Keratinocyte (primary cell): ENCODE data around the gene ROBO4. TPM values are rescaled to one million over a fixed set of nuclear protein-coding genes. Genes with fewer than 3 reads are reported as not detected.

Experiments
- DNase-seq: peaks from one replicate; pipeline ENCODE4 v3.0.0-alpha.2; 2011; ENCODE audit warnings: low read depth, missing footprints, low spot score
- FAIRE-seq: peaks from 2 replicates; lab custom pipeline; 2011; peaks lifted over from hg19 to GRCh38; lab: Jason Lieb, UNC
- H2AFZ ChIP-seq: 2 replicates; pipeline ENCODE4 v1.6.0; 2012; ENCODE audit warnings: low read length, control low read depth, inconsistent platforms; ENCODE audit not compliant: control insufficient read depth
- H3K27ac ChIP-seq: 2 replicates; pipeline ENCODE4 v1.5.1; 2011; ENCODE audit warnings: low read length; ENCODE audit not compliant: control insufficient read depth, insufficient read depth
- H3K27me3 ChIP-seq: 3 replicates; pipeline ENCODE4 v1.6.0; 2011; ENCODE audit warnings: low read length; ENCODE audit not compliant: control insufficient read depth, insufficient read depth; ENCODE audit errors: extremely low read depth
- H3K36me3 ChIP-seq, 2 experiments: 2 replicates in 1 of 2; 3 replicates in 1 of 2; pipeline ENCODE4 v1.5.1; 2011; ENCODE audit warnings: low read length in 2 of 2, mild to moderate bottlenecking in 1 of 2; ENCODE audit not compliant: control insufficient read depth in 2 of 2, insufficient read depth in 2 of 2; ENCODE audit errors: extremely low read depth in 1 of 2
- H3K4me1 ChIP-seq: 3 replicates; pipeline ENCODE4 v1.5.1; 2011; ENCODE audit warnings: low read length; ENCODE audit not compliant: control insufficient read depth, insufficient read depth; ENCODE audit errors: extremely low read depth
- H3K4me2 ChIP-seq: 3 replicates; pipeline ENCODE4 v1.6.0; 2011; ENCODE audit warnings: low read depth, low read length; ENCODE audit not compliant: control insufficient read depth, insufficient read depth; ENCODE audit errors: extremely low read depth
- H3K4me3 ChIP-seq, 3 experiments: fragments of 200-600 bp in 1 of 3; sonication (generic) in 1 of 3; 2 replicates in 2 of 3; 3 replicates in 1 of 3; pipeline ENCODE4 v1.5.1; 2011 to 2016; ENCODE audit warnings: low read length in 3 of 3, mild to moderate bottlenecking in 3 of 3, control low read depth in 2 of 3, inconsistent platforms in 1 of 3, low read depth in 1 of 3, mixed read lengths in 1 of 3, mixed run types in 1 of 3, moderate library complexity in 1 of 3; ENCODE audit not compliant: control insufficient read depth in 2 of 3, insufficient read depth in 2 of 3; ENCODE audit errors: extremely low read depth in 1 of 3
- H3K79me2 ChIP-seq: 2 replicates; pipeline ENCODE4 v1.6.0; 2012; ENCODE audit warnings: low read length; ENCODE audit not compliant: control insufficient read depth, insufficient read depth
- H3K9ac ChIP-seq: 3 replicates; pipeline ENCODE4 v1.6.0; 2011; ENCODE audit warnings: low read length; ENCODE audit not compliant: control insufficient read depth, insufficient read depth; ENCODE audit errors: extremely low read depth
- H3K9me1 ChIP-seq: 3 replicates; pipeline ENCODE4 v1.6.0; 2011; ENCODE audit warnings: low read length; ENCODE audit not compliant: control insufficient read depth, insufficient read depth; ENCODE audit errors: extremely low read depth
- H3K9me3 ChIP-seq: 2 replicates; pipeline ENCODE4 v1.5.1; 2012; ENCODE audit warnings: low read depth, low read length; ENCODE audit not compliant: control insufficient read depth
- H4K20me1 ChIP-seq: 3 replicates; pipeline ENCODE4 v1.6.0; 2011; ENCODE audit warnings: low read length; ENCODE audit not compliant: control insufficient read depth, insufficient read depth; ENCODE audit errors: extremely low read depth
- CTCF ChIP-seq, 3 experiments: IDR thresholded peaks in 1 of 3; conservative IDR thresholded peaks in 1 of 3; optimal IDR thresholded peaks in 1 of 3; 2 replicates in 2 of 3; 3 replicates in 1 of 3; pipeline versions ENCODE3 to v1.5.1; 2011; ENCODE audit warnings: low read length in 3 of 3, mild to moderate bottlenecking in 3 of 3, moderate library complexity in 2 of 3, control low read depth in 1 of 3, inconsistent platforms in 1 of 3; ENCODE audit not compliant: insufficient read depth in 2 of 3; ENCODE audit errors: extremely low read depth in 1 of 3
- EZH2 ChIP-seq: IDR thresholded peaks from one replicate; pipeline ENCODE4 v1.6.1; 2012; ENCODE audit warnings: inconsistent platforms, mild to moderate bottlenecking, low read length, moderate library complexity
- dilution Hi-C: fragments of 300-500 bp; cut with MboI; formaldehyde crosslinking; loops from one replicate; pipeline ENCODE4 v1.7.0; 2020; ENCODE audit warnings: low sequenced_read_pairs; ENCODE audit not compliant: extremely low pct_ligation_motif_present
- polyA minus RNA-seq, 3 experiments: library from RNA; depleted of rRNA, polyadenylated mRNA; stranded (reverse); fragments of >200 nt; gene quantifications; 1 replicate in 1 of 3; 2 replicates in 1 of 3; 3 replicates in 1 of 3; pipeline ENCODE4 v1.2.3, GENCODE V29; 2011
- polyA plus RNA-seq, 5 experiments: library from polyadenylated mRNA; depleted of rRNA in 3 of 5; stranded (reverse) in 3 of 5; stranded (forward) in 1 of 5; unstranded in 1 of 5; fragments of >200 nt; gene quantifications; 1 replicate in 1 of 5; 2 replicates in 3 of 5; 3 replicates in 1 of 5; pipeline versions ENCODE4 v1.2.1 to v1.2.3, GENCODE V29; 2011 to 2012; ENCODE audit warnings: missing spikeins in 2 of 5, low read depth in 1 of 5, low replicate concordance in 1 of 5

The ROBO4 gene
- polyA plus RNA-seq (0.94 to 2.3 TPM (median 0.98 TPM) in 3 replicates), polyA minus RNA-seq (2.0 to 8.8 TPM (median 2.2 TPM) in 3 replicates)
- 1.2 TPM for polyA plus RNA-seq (2011; ENCODE audit: low read depth)
- polyA plus RNA-seq (2011; cell fraction: cytosol; rRNA removed) = 1.1 and 1.7 TPM in 2 replicates
- 2.6 and 2.8 TPM in 2 replicates for polyA plus RNA-seq (2011; cell fraction: nucleus; rRNA removed)
- 1.4 and 7.1 TPM in 2 replicates for polyA plus RNA-seq (2012; ENCODE audit: low replicate concordance)
- 4.0 TPM for polyA minus RNA-seq (2011; cell fraction: cytosol; rRNA and poly(A)+ RNA removed)
- polyA minus RNA-seq (2011; cell fraction: nucleus; rRNA and poly(A)+ RNA removed) = 2.0 and 3.3 TPM in 2 replicates

- Histone ChIP-seq H3K9me3 (no peaks in the 10 kb centered on the region), H3K4me1 (peaks cover 71% of the 10 kb centered on the region), H3K79me2 (no peaks in the 10 kb centered on the region), H3K9me1 (no peaks in the 10 kb centered on the region), H3K27ac (peak within 1 kb of the TSS; percentile 95), H3K27me3 (no peaks in the 10 kb centered on the region), H3K4me2 (peak within 1 kb of the TSS; percentile 68), H3K36me3 (no peaks in the 10 kb centered on the region), H2AFZ (peak within 1 kb of the TSS; percentile 73), H3K9ac (peak within 1 kb of the TSS; percentile 68), H4K20me1 (no peaks in the 10 kb centered on the region), H3K4me3 (peak within 1 kb of the TSS in 2 of 3 experiments; percentile 5 to 8)
- FAIRE-seq (no peak), DNase-seq (no peak)
- dilution Hi-C loops = no loop called here
- TF ChIP-seq EZH2 = no peak
- TF ChIP-seq CTCF (optimal IDR thresholded peaks at IDR 0.05 in 1 of 3, IDR thresholded peaks at IDR 0.05 in 1 of 3, conservative IDR thresholded peaks at IDR 0.05 in 1 of 3; ENCODE audit: extremely low read depth in 1 of 3, insufficient read depth in 2 of 3, low read length in 3 of 3) = no peak
Observed at GRCh38 chr11:124897674-124898262, at the start of gene ROBO4. Gene ROBO4, minus strand, starts transcription at chr11:124897865. Its CDS starts 70 bp downstream, at chr11:124897795.

GRCh38 chr11:124946735-124947141, 49.1 kb upstream of the ROBO4 start:
- Histone ChIP-seq H2AFZ (peak overlapping the region; percentile 9), H3K27me3 (no peaks in the 10 kb centered on the region), H4K20me1 (no peaks in the 10 kb centered on the region), H3K4me3 (no peak overlapping the region), H3K9ac (no peak overlapping the region), H3K27ac (peak overlapping the region; percentile 13), H3K4me2 (peak overlapping the region; percentile 55), H3K9me3 (no peaks in the 10 kb centered on the region), H3K36me3 (no peaks in the 10 kb centered on the region), H3K9me1 (no peaks in the 10 kb centered on the region), H3K79me2 (no peaks in the 10 kb centered on the region), H3K4me1 (peaks cover 10% of the 10 kb centered on the region)
- dilution Hi-C loops = no loop called here
- TF ChIP-seq EZH2 = no peak
- no peak for TF ChIP-seq CTCF (optimal IDR thresholded peaks at IDR 0.05 in 1 of 3, IDR thresholded peaks at IDR 0.05 in 1 of 3, conservative IDR thresholded peaks at IDR 0.05 in 1 of 3; ENCODE audit: extremely low read depth in 1 of 3, insufficient read depth in 2 of 3, low read length in 3 of 3)
- DNase-seq (no peak), FAIRE-seq (peak; percentile 69)
